GM21528 (cell line): ENCODE data around the gene ZNF280A.
A peak's percentile ranks its signal among the peaks of the same experiment; 100 is the strongest.
"Not testable (repeated sequence)": the region's sequence is repeated elsewhere in the genome, so short reads cannot be mapped to it uniquely, and the experiment has no call there.

Experiments
- ATAC-seq: cut with Tn5 transposase; IDR thresholded peaks from one replicate; pipeline ENCODE4 v1.9.1; 2021; ENCODE audit warnings: mild to moderate bottlenecking, moderate library complexity; ENCODE audit not compliant: unreplicated experiment, low FRiP score

Gene ZNF280A

DNA sequence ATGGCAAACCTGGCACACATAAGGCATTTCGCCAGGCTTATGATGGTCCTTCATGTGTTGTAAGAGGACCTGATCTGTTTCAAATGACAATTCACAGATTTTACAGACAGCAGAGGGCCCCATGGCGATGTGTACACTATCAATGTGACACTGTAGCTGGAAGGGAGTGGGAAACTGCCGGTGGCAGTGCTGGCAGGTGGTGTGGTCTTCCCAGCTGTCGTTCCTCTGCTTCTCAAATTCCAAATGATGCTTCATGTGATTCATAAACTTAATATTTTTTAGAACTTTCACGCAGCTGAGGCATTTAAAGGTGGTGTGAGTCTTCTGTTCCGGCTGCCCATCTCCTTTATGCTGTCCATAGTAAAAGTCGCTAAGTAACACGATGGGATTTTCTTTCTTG is 5.6 kb downstream of the ZNF280A start:
- ATAC-seq = not testable (repeated sequence)

DNA sequence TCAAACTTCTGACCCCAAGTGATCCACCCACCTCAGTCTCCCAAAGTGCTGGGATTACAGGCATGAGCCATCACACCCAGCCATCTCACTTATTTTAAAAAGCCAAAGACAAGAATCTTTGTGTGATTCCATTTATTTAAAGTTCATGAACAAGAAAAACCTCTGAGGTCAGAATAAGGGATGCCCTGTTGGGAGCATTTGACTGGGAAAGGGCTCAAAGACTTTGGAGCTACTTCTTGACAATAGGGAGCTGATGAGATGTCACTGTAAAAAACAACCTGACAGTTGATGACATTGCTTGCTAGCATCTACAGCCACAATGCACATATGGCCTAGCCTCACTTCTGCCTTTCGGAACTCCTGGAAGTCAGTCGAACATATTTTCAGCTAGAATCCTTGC is 6.5 kb downstream of the ZNF280A start:
- ATAC-seq = no peak

DNA sequence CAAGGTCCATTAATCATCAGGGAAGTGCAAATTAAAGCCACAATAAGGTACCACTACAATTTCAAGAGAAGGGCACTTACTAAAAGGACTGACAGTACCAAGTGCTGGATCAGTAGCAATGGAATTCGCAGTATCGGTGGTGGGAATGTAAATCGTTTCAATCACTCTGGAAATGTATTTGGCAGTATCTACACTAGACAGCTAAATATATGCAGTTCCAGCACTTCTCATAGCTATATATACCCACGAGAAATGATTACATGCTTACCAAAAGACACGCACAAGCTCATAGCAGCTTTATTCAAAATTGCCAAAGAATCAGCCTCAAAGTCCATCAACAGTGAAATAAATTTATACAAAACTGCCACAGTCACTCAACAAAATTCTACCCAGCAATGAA is 7.1 kb downstream of the ZNF280A start:
- ATAC-seq = no peak

DNA sequence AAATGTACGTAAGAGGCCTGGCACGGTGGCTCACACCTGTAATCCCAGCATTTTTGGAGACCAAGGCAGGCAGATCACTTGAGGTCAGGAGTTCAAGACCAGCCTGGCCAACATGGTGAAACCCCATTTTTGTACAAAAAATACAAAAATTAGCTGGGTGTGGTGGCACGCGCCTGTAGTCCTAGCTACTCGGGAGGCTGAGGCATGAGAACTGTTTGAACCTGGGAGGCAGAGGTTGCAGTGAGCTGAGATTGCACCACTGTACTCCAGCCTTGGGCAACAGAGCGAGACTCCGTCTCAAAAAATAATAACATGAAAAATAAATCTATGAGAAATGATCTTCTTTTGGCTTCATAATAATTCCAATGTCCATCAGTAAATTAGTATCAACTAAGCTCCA is 9.2 kb downstream of the ZNF280A start:
- not testable (repeated sequence) for ATAC-seq

DNA sequence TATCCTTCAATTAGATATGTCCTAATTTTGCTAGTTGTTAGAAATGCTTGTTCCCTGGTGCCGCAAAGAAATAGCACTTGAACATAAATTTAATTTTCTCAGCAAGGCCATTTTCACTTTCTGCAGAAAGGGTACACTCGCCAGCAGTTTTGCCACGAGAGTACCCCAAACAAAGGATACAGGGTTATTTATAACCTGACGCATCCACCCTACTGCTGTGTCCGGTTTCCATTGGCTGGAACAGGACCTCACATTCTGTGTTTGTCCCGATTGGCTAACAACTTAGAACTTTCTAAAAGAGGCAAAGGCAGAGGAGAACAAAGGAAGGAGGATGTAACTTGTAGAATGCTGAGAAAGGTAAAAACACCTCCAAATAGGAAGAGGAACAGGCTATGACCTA is 10.2 kb downstream of the ZNF280A start:
- ATAC-seq = not testable (repeated sequence)

DNA sequence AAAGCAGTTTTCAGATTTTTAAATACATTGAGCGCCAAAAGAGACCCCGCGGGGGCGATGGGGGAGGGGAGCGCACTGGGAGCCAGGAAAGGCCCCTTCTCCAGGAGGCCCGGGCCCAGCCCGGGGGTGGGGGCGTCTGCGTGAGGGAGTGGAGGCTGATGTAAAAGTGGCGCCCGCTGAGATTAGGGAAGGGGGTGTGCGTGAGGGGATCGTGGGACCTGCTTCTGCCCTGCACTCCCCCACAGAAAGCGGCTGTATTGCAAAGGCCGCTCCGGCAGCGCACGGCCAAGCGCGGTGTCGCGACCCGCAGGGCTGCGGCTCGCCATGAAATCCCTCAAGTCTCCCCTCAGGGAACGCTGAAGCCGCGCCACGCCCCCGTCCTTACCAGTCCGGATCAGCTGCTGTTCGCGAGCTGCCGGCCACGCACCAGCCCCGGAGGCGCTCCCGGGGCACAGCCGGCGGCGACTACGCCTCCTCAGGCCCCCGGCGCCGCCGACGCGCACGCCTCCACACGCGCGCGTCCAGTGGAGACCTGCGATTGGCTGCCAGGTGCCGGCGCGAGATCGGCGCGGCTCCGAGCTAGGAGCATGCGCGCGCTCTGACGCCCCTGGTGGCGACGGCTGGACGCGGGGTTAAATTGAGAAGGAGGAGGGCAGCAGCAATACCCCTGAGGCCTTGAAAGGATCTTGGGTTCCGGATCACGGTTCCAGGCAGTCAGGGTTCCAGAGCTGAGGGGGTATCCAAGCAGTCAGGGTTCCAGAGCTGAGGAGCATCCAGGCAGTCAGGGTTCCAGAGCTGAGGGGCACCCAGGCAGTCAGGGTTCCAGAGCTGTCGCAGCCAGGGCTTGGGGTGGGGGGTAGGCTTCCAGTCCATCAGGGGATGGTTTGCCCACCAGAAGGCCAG is 11.5 kb downstream of the ZNF280A start, which contains the start of gene ZNF280B:
Gene ZNF280B, minus strand, starts transcription at position 469 of the 903 bp plus-strand sequence. CDS start 19,344 bp downstream, outside the sequence.
- peak; percentile 67 for ATAC-seq

DNA sequence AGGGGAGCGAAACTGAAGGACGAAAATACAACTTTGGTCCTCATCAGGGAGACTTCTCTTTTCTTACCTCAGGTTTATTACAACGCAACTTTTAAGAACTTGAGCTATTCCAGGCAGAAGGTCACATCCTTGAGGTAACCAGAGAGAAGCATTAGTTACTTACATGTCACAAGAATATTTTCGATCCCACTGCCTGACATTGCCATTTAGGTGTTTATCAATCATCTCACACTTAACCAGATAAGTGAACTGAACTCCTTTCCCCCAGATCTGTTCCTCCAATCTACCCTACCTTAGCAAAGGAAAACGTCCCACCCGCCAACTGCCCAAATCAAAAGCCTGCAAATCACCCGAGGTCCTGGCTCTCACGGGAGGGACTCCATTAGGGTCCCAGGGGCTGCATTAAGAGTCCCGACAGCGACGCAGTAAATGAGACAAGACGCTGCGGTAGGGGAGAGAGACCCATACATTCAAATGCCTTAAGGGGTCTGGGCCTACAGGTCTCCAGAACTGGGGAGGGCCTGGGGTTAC is 12.3 kb downstream of the ZNF280A start:
- ATAC-seq = no peak

DNA sequence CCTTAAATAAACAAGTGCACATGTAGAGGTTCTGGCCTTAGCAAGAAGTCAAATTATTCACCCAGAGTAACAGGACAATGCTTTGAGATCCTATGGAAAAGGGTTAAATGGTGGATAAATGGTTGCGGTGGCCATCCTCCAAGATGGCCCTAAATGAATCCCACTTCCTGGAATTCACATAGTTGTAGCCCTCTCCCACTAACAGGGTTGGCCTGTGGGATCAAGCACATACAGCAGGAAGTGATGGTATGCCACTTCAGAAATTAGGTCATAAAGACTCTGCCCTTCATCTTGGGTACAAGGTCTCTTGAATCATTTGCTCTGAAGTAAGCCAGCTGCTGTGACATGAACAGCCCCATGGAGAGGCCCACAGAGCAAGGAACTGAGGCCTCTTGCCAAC is 13.3 kb downstream of the ZNF280A start:
- ATAC-seq = no peak

DNA sequence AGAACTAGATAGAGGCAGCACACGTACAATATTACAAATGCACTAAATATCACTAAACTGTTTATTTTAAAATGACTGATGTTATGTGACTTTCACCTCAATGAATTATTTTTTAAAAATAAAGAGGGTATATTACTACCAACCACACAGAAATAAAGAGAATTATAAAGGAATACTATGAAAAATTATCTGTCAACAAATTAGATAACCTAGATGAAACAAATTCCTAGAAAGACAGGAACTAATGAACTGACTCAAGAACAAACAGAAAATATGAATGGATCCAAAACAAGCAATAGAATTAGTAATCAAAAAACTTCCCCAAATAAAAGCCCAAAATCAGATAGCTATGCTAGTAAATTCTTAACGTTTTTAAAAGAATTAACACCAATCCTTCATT is 21.8 kb downstream of the ZNF280A start:
- ATAC-seq = no peak

DNA sequence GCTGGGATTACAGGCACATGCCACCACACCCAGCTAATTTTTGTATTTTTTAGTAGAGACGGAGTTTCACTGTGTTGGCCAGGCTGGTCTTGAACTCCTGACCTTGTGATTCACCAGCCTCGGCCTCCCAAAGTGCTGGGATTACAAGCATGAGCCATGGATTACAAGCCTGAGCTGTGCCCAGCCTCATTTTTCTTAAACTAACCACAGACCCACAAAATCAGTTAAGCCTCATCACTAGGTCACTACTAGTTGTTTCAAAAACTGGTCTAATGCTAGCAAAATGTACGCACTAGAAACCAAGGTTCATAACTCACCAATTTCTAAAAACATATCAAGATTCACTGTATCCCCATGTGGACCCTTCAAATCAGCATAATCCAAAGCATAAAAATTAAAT is 28.5 kb downstream of the ZNF280A start:
- not testable (repeated sequence) for ATAC-seq

DNA sequence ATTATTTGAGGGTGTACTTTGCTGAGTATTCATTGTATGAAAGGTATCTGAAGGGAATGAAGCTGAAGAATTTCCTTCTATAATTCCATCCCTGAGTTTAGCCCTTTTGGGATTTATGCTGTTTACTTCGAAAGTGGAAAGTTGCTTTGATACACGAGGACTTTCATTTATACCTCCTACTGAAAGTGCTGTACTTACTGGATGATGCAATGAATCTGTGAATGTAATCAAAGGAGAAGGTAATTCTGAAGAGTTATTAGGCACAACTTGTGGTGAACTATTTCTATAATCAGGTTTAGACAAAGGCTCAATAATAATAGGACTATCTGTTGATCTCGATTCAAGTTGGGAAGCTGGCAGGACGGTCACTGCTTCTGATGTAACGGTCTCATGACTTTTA is 31.3 kb downstream of the ZNF280A start:
- ATAC-seq = no peak

DNA sequence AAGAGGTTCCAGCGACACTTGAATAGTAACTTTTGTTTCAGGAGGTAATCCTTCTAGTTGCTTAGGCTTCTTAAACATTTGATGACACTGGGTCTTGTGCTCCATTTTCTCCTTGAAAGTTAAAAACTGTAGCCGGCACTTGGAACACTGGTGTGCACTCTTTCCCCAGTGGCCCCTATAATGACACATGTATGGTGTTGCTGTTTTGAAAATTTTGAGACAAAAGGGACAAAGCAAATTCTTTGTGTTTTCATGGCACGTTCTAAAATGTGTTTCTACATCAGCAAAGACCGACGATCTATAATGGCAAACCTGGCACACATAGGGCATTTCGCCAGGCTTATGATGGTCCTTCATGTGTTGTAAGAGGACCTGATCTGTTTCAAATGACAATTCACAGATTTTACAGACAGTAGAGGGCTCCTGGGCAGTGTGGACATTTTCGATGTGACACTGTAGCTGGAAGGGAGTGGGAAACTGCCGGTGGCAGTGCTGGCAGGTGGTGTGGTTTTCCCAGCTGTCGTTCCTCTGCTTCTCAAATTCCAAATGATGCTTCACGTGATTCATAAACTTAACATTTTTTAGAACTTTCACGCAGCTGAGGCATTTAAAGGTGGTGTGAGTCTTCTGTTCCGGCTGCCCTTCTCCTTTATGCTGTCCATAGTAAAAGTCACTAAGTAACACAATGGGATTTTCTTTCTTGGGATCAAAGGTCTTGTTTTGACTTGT is 32.0 kb downstream of the ZNF280A start:
- ATAC-seq = no peak

DNA sequence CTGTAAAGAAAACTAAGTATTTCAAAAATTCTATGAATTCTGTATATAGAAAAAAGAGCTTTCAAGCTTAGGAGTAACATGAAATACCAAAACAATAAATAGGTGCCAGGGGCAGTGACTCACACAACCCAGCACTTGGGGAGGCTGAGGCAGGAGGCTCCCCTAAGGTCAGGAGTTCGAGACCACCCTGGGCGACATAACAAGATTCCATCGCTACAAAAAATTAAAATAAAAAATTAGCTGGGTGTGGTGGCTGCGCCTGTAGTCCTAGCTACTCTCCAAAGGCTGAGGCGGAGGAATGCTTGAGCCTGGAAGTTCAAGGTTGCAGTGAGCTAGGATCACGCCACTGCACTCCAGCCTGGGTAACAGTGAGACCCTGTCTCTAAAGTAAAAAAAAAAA is 33.0 kb downstream of the ZNF280A start:
- no peak for ATAC-seq

DNA sequence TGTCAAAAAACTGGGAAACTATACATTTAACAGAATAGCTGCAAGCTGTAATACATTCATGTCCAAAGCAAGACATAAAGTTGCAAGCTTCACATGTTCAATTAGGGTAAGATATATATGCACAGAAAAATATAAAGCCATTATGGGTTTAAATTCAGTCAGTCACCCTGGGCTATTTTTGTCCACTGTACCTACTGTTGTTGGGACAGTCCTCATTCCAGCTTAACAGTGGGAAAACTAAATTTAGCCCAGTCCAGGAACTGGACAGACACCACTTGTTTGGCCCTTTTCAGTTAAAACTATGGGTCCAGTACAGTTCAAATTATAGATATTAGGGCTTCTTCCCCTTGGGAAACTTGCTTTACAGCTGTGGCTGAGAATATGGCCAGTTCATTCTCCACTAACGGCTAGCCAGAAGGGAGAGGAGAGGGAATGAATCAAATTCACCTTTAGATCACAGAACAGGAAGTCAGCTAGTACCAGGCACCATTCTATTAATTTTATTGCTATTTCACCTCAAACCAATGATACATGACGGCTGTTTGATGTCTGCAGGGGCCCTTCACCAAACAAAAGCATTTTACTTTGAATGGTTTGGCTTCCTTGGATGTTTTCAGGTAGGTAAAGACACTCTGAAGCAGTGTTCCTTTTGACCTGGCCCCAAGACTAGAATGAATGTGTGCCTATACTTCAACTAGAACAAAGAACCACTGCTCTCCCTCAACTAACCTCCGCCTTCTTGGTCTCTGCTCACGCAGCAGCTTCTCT is 33.8 kb downstream of the ZNF280A start:
- no peak for ATAC-seq

DNA sequence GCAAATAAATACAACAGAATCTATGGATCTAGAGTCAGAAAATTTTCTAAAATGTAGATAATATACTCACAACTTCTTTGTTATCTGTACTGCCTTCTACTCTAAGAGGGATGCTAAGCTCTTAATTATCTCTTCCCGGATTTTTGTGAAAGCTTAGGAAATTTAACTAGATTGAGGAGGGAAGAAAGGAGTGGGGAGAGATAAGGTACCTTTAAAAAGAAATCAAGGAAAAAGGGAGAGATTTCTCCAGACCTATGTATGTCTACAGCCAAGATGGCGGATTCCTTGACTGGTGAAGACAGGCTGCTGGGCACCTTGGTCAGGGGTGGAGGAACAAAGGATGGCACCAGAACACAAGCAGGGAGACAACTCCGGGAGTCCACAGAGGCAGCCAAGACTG is 34.5 kb downstream of the ZNF280A start:
- no peak for ATAC-seq

DNA sequence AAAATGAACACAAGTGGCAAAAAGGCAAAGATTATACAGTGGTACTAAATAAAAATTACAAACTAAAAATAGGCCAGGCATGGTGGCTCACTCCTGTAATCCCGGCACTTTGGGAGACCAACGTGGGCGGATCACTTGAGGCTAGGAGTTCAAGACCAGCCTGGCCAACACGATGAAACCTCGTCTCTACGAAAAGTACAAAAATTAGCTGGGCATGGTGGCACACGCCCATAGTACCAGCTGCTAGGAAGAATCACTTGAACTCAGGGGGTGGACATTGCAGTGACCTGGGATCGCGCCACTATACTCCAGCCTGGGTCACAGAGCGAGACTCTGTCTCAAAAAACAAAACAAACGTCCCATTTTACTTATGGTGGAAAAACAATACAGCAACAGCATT is 36.0 kb downstream of the ZNF280A start:
- no peak for ATAC-seq

DNA sequence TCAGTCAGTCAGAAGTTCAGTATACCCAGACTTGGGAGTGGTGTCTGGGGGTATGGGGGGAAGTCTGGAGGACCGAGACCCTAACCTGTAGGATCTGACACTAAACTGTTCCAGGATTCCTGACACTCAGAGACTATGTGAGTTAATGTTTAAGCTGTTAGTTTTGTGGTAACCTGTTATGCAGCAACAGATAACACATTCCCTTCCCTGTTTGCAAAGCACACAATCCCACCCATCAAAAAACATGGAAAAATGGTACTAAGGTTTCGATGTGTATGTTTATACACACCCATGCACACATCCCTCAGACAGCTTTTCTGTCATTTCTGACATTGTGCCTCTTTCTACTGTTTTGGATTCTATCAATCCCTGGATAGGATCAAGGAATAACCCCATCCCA is 39.1 kb downstream of the ZNF280A start:
- no peak for ATAC-seq

DNA sequence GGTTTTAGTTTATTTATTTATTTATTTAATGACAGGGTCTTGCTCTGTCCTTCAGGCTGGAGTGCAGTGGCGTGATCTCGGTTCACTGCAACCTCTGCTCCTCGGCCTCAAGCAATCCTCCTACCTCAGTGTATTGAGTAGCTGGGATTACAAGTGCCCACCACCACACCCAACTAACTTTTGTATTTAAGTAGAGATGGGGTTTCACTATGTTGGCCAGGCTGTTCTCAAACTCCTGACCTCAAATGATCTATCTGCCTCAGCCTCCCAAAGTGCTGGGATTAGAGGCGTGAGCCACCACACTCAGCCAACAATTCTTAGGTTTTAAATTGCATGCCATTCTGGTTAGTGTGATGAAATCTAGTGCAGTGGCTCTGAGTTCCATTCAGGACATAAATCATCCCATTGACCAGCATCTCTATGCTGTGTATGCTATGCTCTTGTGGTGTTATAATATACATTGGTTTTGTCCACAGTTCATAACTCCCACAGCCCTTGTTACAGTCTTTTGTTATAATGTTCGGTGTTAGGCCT is 40.0 kb downstream of the ZNF280A start:
- ATAC-seq = no peak

DNA sequence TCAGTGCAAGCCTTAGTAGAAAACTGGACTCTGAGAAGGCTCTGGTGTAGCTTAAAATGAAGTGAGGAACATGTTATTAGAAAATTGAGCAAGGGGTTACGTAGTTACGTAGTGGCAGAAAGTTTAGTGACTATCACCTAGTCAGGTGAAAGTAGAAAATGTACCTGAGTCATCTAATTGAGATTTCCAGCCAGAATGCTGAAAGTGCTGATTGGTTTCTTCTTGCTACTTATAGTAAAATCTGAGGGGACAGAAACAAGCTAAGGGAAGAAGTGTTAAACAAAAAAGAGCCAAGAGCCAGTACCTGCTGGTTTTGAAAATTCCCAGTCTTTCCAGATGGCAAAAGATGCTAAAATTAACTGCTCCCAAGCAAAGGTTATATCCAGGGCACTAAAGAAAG is 41.0 kb downstream of the ZNF280A start:
- ATAC-seq = no peak

DNA sequence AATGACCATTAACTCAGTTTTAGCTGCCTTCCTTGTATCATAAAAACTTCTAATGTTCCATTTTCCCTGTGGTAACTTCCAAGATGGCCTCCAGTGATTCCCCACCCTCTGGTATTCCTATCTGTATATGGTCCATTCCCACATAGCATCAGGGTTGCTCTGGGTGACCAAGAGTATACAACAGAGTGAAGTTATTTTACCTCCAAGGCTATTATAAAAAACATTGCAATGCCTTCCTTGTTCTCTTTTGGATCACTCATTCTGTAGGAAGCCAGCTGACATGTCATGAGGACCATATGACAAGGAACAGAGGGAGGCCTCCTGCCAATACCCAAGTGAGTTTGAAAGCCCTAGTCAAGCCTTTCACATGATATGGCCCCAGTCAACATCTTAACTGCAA is 41.6 kb downstream of the ZNF280A start:
- no peak for ATAC-seq
